GM18870 (cell line): ENCODE data around the gene SPEG.

ENCODE experiments used
- ATAC-seq: cut with Tn5 transposase; IDR thresholded peaks from one replicate; pipeline ENCODE4 v1.9.1; 2021; ENCODE audit warnings: moderate library complexity; ENCODE audit not compliant: unreplicated experiment

The SPEG gene

DNA sequence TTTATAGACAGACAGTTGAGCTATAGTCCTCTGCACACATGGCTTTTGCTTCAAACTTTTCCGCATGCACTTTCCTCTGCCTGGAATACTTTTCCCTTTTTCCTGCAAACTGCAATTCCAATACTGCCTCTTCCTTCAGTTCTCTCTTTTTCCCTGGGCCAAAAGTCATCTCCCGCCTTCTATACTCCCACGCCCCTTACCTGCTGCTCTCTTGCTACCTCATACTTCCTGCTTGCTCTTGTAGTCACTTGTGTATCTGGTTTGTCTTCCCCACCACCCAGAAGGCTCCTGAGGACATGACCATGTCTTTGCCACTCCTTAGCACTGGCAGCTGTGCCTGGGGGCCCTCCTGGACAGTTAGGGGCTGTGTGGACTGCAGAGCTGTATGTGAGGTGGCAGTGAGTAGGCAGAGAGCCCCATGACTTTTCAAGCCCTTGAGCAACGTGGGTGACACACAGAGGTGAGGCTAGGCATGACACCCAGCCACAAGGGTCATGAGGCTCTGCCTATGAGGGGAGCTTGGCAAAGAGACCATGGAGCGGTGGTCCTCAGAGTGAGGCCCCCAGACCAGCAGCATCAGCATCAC, 23.2 kb downstream of the SPEG start:
- ATAC-seq, result no peak

GRCh38 chr2:219458996-219459395, 24.4 kb downstream of the SPEG start:
- ATAC-seq, result no peak

GRCh38 chr2:219459460-219460311, 25.0 kb downstream of the SPEG start:
- ATAC-seq, result no peak

- ATAC-seq, result no peak
Observed at GRCh38 chr2:219460424-219460926, 25.8 kb downstream of the SPEG start.

GRCh38 chr2:219461047-219461514, 26.4 kb downstream of the SPEG start:
- no peak for ATAC-seq

GRCh38 chr2:219461669-219462068, 27.0 kb downstream of the SPEG start:
- no peak for ATAC-seq

DNA sequence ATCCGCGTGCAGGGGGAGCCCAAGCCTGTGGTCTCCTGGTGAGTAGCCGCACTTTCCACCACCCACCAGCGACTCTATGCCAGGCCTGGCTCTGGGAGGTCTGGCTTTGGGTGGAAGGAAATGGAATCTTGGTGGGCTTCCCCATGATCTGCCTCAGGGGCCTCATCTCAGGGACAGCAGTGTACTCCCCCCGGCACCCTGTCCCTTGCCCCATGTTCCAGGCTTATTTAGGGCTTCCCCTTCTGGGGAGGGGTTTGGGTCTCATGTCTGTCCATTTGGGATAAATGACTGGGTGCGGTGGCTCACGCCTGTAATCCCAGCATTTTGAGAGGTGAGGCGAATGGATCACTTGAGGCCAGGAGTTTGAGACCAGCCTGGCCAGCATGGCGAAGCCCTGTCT, 27.7 kb downstream of the SPEG start:
- ATAC-seq, result no peak

DNA sequence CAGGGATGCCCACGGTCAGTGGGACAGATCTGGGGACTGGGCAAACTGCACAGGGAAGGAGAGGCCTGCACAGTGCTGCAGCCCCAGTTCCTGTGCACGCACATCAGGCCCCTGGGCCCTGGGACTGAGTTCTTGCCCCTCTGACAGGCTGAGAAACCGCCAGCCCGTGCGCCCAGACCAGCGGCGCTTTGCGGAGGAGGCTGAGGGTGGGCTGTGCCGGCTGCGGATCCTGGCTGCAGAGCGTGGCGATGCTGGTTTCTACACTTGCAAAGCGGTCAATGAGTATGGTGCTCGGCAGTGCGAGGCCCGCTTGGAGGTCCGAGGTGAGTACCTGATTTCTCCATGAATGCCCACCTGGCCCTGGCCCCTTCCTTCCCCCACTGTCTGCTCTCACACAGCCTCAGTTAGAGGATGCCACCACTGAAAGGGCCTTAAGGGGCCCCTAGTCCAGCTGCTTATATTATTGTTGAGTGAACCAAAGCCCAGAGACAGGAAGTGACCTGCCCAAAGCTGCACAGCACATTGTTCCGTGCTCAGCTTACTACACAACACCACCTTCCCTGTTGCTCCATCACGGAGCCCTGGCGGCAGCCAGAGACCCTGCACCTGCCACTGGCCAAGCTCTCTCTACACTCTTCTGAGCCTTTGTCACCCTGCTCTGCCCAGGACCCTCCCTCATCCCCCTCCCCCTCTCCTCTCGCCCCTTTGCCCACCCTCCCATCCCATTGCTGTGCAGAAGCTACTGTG, 29.8 kb downstream of the SPEG start:
- ATAC-seq, result no peak

DNA sequence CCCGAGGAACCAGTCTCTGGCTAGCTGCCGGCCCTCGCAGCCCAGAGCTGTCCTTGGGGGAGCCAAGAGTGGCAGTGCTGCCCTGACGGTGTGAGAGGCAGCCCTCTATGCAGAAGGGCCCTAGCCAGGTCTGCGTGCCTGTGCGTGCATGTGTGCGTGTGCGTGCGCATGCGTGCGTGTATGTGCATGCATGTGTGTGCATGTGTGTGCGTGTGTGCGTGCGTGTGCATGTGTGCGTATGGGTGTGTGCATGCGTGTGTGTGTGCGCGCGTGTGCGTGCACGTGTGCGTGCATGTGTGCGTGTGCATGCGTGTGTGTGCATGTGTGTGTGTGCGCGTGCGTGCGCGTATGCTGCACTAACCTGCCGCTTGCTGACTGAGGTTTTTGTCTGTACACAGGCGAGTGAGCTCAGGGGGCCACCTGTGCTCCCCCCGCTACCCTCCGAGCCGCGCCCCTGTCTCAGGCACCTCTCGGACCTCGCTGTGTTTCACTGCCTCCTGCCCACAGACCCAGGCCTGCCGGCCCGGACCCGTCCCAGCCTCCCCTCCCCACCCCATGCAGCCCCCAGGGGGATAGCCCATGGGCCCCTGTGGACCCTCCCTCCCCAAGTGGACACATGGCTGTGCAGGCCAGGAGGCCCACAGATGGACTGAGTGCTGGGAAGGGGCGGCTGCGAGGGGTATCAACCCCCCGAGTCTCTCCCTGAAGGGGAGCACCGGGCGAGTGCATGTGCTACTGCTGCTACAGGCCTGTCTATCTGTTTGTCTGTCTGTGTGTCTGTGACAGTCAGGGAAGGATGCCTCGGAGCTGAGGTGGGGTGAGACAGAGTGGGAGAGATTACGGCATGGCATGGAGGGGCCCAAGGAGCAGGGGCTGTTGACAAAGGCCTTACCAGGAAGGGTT, 31.3 kb downstream of the SPEG start:
- ATAC-seq, result no peak

GRCh38 chr2:219466816-219467735, 32.4 kb downstream of the SPEG start:
- no peak for ATAC-seq

DNA sequence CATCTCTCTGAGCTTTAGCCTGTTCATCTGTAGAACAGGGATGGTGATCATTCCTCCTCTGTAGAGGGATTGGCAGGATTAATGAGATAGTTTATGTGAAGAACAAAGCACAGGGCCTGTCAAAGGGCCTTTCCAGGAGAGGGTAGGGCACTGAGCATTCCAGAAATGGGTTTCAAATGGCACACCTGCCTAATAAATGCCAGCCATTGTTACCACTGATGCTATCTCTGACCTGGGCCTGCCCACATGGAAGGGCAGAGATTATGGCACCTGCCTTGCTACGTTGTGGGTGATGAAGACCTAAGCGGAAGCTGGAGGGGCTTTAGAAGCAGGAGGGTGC, 33.1 kb downstream of the SPEG start:
- no peak for ATAC-seq

- no peak for ATAC-seq
Observed at GRCh38 chr2:219468410-219469185, 34.0 kb downstream of the SPEG start.

DNA sequence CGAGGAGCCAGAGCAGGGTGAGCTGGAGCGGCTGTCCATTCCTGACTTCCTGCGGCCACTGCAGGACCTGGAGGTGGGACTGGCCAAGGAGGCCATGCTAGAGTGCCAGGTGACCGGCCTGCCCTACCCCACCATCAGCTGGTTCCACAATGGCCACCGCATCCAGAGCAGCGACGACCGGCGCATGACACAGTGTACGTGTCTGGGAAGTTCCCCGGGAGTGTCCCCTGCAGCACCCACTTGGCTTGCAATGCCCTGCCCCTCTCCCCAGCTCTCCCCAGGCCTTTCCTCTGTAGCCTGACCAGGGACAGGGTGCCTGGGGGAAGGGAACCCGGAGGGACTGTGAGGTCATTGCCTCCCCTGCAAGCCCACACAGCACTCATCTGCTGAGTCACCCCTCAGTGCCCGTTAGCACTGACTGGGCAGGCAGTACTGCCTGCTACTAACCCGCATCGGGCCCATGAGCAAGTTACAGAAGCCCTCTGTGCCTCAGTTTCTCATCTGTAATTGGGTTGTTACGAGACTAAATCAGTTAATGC, 34.6 kb downstream of the SPEG start:
- no peak for ATAC-seq

GRCh38 chr2:219470429-219470828, 35.8 kb downstream of the SPEG start:
- no peak for ATAC-seq

GRCh38 chr2:219471476-219472371, 37.1 kb downstream of the SPEG start:
- no peak for ATAC-seq

- no peak for ATAC-seq
Observed at GRCh38 chr2:219472629-219473187, 38.1 kb downstream of the SPEG start.

- ATAC-seq, result no peak
Observed at GRCh38 chr2:219473511-219473910, 38.9 kb downstream of the SPEG start.
